HT1080 (cell line): Measurements from ENCODE around the gene EIF2S1. TPM values are rescaled to one million over a fixed set of nuclear protein-coding genes. Genes with fewer than 3 reads are reported as not detected.

Experiments used
- DNase-seq: peaks from one replicate; pipeline ENCODE4 v3.0.0-alpha.2; 2015; ENCODE audit warnings: low read depth
- small RNA-seq: library from RNA; depleted of rRNA; stranded (forward); fragments of <200 nt; gene quantifications from one replicate; pipeline ENCODE3, GENCODE V24; 2014
- total RNA-seq: library from RNA; depleted of rRNA; stranded (reverse); fragments of >200 nt; shearing (Covaris generic); gene quantifications from 2 replicates; pipeline ENCODE4 v1.2.3, GENCODE V29; 2014; rRNA removed

EIF2S1 gene
- total RNA-seq, 1 experiment from 2014 or later, result 506 TPM

DNA sequence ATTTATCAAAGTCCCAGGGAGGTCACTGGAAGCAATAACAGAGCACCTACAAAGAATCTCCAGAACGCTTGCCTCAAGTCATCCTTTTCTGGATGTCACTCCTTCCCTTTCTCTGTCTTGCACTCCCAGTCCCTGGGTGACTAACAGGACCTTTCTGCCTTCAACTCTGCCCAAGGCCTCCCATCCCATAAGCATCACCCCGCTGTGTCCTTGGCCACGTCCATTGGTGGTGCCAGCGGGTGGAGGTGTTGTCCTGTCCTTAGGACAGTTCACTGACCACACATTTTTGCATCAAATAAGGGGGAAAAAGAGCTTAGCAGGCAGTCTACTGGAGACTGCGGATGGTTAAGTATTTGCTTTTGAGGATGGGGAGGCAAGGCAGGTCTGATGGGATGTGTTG lies 75.5 kb downstream of the EIF2S1 start:
- DNase-seq, result no peak

Small RNA genes lying within 50 kb of the gene (small RNA-seq; reads per million reads assigned to genes)
- not detected for gene RF00019

Other genes with a start within 250 kb of the EIF2S1 start
- gene GARIN2, start 170.9 kb upstream of the EIF2S1 start, total RNA-seq, result not detected in 2 replicates
- gene PALS1, start 118.9 kb upstream of the EIF2S1 start, total RNA-seq, result 24.4 and 26.2 TPM in 2 replicates
- 112 and 122 TPM in 2 replicates for gene ATP6V1D, start 524 bp upstream of the EIF2S1 start, total RNA-seq
- gene PLEK2, start 51.8 kb downstream of the EIF2S1 start, total RNA-seq, result 1.4 and 2.3 TPM in 2 replicates
- 5.8 and 6.0 TPM in 2 replicates for gene TMEM229B, start 128.4 kb downstream of the EIF2S1 start, total RNA-seq
- gene PLEKHH1, start 173.0 kb downstream of the EIF2S1 start, total RNA-seq, result 4.2 and 4.3 TPM in 2 replicates
- gene PIGH, start 239.9 kb downstream of the EIF2S1 start, total RNA-seq, result 25.4 and 37.4 TPM in 2 replicates